SK-N-SH treated with all-trans-retinoic acid at 6 μM for 48 hours (cell line): Measurements from ENCODE around the gene RFX4.

Experiments used
- ARNTL ChIP-seq: fragments of 450-650 bp; formaldehyde crosslinking; IDR thresholded peaks from 2 replicates; pipeline ENCODE4 v1.5.0; 2020; ENCODE audit warnings: low read depth, mild to moderate bottlenecking, moderate library complexity, borderline replicate concordance
- CSDC2 ChIP-seq: fragments of 250-450 bp; sonication (Bioruptor Pico); IDR thresholded peaks from 2 replicates; pipeline ENCODE4 v1.5.0; 2020; ENCODE audit warnings: mild to moderate bottlenecking, moderate library complexity
- GLIS3 ChIP-seq: fragments of 250-450 bp; sonication (Bioruptor Pico); IDR thresholded peaks from 2 replicates; pipeline ENCODE4 v1.5.0; 2020; ENCODE audit warnings: mild to moderate bottlenecking, moderate library complexity
- RARB ChIP-seq: fragments of 250-450 bp; sonication (Bioruptor Pico); IDR thresholded peaks from 2 replicates; pipeline ENCODE4 v1.8.0; 2021; ENCODE audit warnings: mild to moderate bottlenecking, moderate library complexity
- TCF4 ChIP-seq: fragments of 250-450 bp; sonication (Bioruptor Pico); IDR thresholded peaks from 2 replicates; pipeline ENCODE4 v1.8.0; 2021; ENCODE audit warnings: mild to moderate bottlenecking, moderate library complexity, borderline replicate concordance
- ZC3H10 ChIP-seq: fragments of 250-450 bp; sonication (Bioruptor Pico); IDR thresholded peaks from 2 replicates; pipeline ENCODE4 v1.5.1; 2021; ENCODE audit warnings: mild to moderate bottlenecking, moderate library complexity
- ZFP30 ChIP-seq: fragments of 450-650 bp; formaldehyde crosslinking; IDR thresholded peaks from 2 replicates; pipeline ENCODE4 v1.5.0; 2022; ENCODE audit warnings: mild to moderate bottlenecking, moderate library complexity
- ZNF70 ChIP-seq: fragments of 450-650 bp; formaldehyde crosslinking; IDR thresholded peaks from 2 replicates; pipeline ENCODE4 v1.5.0; 2020; ENCODE audit warnings: mild to moderate bottlenecking, moderate library complexity
- ZNF8 ChIP-seq: fragments of 450-650 bp; formaldehyde crosslinking; IDR thresholded peaks from 2 replicates; pipeline ENCODE4 v1.5.0; 2020; ENCODE audit warnings: mild to moderate bottlenecking, moderate library complexity
- TF ChIP-seq, protein P1 (sequence below): fragments of 250-450 bp; sonication (Bioruptor Pico); IDR thresholded peaks from 2 replicates; pipeline ENCODE4 v1.8.0; 2020; ENCODE audit warnings: mild to moderate bottlenecking, moderate library complexity, borderline replicate concordance
- TF ChIP-seq, protein P2 (sequence below): fragments of 250-450 bp; sonication (Bioruptor Pico); IDR thresholded peaks from 2 replicates; pipeline ENCODE4 v1.5.1; 2020; ENCODE audit warnings: low read depth, mild to moderate bottlenecking, moderate library complexity
- TF ChIP-seq, protein P3 (sequence below): fragments of 250-450 bp; sonication (Bioruptor Pico); IDR thresholded peaks from 2 replicates; pipeline ENCODE4 v1.5.0; 2020; ENCODE audit warnings: mild to moderate bottlenecking, moderate library complexity

DNA sequence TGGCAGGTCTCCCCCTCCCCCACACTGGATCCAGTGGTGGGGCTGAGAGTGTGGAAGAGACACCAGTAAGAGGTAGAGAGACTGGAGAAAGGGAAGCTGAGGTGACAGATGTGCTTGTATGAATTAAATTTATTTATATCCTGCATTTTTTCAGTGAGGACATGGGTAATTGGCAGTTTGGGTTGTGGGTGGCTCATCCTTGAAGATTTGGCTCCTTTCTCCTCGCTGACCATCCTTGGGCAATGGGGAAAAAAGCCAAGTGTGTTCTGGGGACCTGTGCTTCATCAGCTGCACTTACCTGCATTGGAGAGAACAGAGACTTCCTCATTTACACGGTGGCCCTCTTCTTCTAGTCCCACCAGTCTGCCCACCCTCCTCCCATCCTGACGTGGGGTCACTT, 86.4 kb downstream of the RFX4 start:
- TF ChIP-seq RARB: no peak
- TF ChIP-seq ZFP30 (CRISPR knock-in tag): no peak
- no peak for TF ChIP-seq ARNTL (CRISPR knock-in tag)
- TF ChIP-seq, protein P1, sequence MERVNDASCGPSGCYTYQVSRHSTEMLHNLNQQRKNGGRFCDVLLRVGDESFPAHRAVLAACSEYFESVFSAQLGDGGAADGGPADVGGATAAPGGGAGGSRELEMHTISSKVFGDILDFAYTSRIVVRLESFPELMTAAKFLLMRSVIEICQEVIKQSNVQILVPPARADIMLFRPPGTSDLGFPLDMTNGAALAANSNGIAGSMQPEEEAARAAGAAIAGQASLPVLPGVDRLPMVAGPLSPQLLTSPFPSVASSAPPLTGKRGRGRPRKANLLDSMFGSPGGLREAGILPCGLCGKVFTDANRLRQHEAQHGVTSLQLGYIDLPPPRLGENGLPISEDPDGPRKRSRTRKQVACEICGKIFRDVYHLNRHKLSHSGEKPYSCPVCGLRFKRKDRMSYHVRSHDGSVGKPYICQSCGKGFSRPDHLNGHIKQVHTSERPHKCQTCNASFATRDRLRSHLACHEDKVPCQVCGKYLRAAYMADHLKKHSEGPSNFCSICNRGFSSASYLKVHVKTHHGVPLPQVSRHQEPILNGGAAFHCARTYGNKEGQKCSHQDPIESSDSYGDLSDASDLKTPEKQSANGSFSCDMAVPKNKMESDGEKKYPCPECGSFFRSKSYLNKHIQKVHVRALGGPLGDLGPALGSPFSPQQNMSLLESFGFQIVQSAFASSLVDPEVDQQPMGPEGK: no peak
- TF ChIP-seq CSDC2 (CRISPR knock-in tag): no peak
- TF ChIP-seq ZNF8 (CRISPR knock-in tag): no peak
- TF ChIP-seq, protein P2, sequence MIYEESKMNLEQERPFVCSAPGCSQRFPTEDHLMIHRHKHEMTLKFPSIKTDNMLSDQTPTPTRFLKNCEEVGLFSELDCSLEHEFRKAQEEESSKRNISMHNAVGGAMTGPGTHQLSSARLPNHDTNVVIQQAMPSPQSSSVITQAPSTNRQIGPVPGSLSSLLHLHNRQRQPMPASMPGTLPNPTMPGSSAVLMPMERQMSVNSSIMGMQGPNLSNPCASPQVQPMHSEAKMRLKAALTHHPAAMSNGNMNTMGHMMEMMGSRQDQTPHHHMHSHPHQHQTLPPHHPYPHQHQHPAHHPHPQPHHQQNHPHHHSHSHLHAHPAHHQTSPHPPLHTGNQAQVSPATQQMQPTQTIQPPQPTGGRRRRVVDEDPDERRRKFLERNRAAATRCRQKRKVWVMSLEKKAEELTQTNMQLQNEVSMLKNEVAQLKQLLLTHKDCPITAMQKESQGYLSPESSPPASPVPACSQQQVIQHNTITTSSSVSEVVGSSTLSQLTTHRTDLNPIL (CRISPR knock-in tag): no peak
- no peak for TF ChIP-seq GLIS3
- TF ChIP-seq TCF4: no peak
- no peak for TF ChIP-seq ZC3H10 (CRISPR knock-in tag)
- TF ChIP-seq, protein P3, sequence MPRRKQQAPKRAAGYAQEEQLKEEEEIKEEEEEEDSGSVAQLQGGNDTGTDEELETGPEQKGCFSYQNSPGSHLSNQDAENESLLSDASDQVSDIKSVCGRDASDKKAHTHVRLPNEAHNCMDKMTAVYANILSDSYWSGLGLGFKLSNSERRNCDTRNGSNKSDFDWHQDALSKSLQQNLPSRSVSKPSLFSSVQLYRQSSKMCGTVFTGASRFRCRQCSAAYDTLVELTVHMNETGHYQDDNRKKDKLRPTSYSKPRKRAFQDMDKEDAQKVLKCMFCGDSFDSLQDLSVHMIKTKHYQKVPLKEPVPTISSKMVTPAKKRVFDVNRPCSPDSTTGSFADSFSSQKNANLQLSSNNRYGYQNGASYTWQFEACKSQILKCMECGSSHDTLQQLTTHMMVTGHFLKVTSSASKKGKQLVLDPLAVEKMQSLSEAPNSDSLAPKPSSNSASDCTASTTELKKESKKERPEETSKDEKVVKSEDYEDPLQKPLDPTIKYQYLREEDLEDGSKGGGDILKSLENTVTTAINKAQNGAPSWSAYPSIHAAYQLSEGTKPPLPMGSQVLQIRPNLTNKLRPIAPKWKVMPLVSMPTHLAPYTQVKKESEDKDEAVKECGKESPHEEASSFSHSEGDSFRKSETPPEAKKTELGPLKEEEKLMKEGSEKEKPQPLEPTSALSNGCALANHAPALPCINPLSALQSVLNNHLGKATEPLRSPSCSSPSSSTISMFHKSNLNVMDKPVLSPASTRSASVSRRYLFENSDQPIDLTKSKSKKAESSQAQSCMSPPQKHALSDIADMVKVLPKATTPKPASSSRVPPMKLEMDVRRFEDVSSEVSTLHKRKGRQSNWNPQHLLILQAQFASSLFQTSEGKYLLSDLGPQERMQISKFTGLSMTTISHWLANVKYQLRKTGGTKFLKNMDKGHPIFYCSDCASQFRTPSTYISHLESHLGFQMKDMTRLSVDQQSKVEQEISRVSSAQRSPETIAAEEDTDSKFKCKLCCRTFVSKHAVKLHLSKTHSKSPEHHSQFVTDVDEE (CRISPR knock-in tag): no peak
- TF ChIP-seq ZNF70 (CRISPR knock-in tag): no peak
